SK-N-SH (cell line): ENCODE results near the gene LAMA4. TPM values are rescaled to one million over a fixed set of nuclear protein-coding genes. Genes with fewer than 3 reads are reported as not detected.

Experiments used
- CTCF ChIA-PET: fragments of 300-600, 350-600 bp; formaldehyde crosslinking; extraction: SDS; loops from one replicate; lab custom pipeline; 2021; lab: Yijun Ruan, JAX
- POLR2A ChIA-PET: fragments of 350-600 bp; sonication (Branson Sonifier 250); formaldehyde crosslinking; extraction: SDS; loops from one replicate; lab custom pipeline; 2020; ENCODE audit warnings: antibody characterized with exemption, inconsistent platforms; lab: Yijun Ruan, JAX
- DNase-seq: peaks from one replicate; pipeline ENCODE4 v3.0.0; 2012
- H2AFZ ChIP-seq: fragments of 200-600 bp; sonication (generic); 2 replicates; pipeline ENCODE4 v1.8.1; 2016; ENCODE audit warnings: antibody characterized with exemption, mild to moderate bottlenecking, low read depth
- H3F3A ChIP-seq: fragments of 200-600 bp; sonication (generic); replicated peaks from 2 replicates; pipeline ENCODE3; 2016; ENCODE audit warnings: antibody characterized with exemption, mild to moderate bottlenecking; ENCODE audit not compliant: insufficient read depth
- H3K27ac ChIP-seq, 2 experiments: fragments of 200-500 bp in 1 of 2; fragments of 200-600 bp in 1 of 2; sonication (Bioruptor generic) in 1 of 2; sonication (generic), shearing (Covaris generic) in 1 of 2; 2 replicates each; pipeline versions ENCODE4 v1.5.1 to v1.6.1; 2014 to 2016; ENCODE audit warnings: low read depth in 2 of 2, inconsistent platforms in 1 of 2, low read length in 1 of 2, mild to moderate bottlenecking in 1 of 2, mixed read lengths in 1 of 2
- H3K27me3 ChIP-seq: fragments of 200-600 bp; sonication (generic), shearing (Covaris generic); 2 replicates; pipeline ENCODE4 v1.6.1; 2016; ENCODE audit warnings: mixed run types; ENCODE audit not compliant: insufficient read depth
- H3K36me3 ChIP-seq, 2 experiments: fragments of 200-500 bp in 1 of 2; fragments of 200-600 bp in 1 of 2; sonication (Bioruptor generic) in 1 of 2; sonication (generic) in 1 of 2; replicated peaks in 1 of 2; 2 replicates each; pipeline versions ENCODE3 to v1.5.1; 2014 to 2016; ENCODE audit warnings: low read length in 1 of 2, mild to moderate bottlenecking in 1 of 2; ENCODE audit not compliant: insufficient read depth in 2 of 2, control insufficient read depth in 1 of 2
- H3K4me1 ChIP-seq, 2 experiments: fragments of 200-500 bp in 1 of 2; fragments of 200-600 bp in 1 of 2; sonication (Bioruptor generic) in 1 of 2; sonication (generic), shearing (Covaris generic) in 1 of 2; 2 replicates each; pipeline versions ENCODE4 v1.5.1 to v1.6.1; 2014 to 2016; ENCODE audit warnings: low read depth in 1 of 2, low read length in 1 of 2, mixed run types in 1 of 2; ENCODE audit not compliant: insufficient read depth in 2 of 2, control insufficient read depth in 1 of 2
- H3K4me2 ChIP-seq: fragments of 200-600 bp; sonication (generic), shearing (Covaris generic); 2 replicates; pipeline ENCODE4 v1.6.1; 2017; ENCODE audit warnings: mixed run types
- H3K4me3 ChIP-seq, 2 experiments: fragments of 200-500 bp in 1 of 2; fragments of 200-600 bp in 1 of 2; sonication (Bioruptor generic) in 1 of 2; sonication (generic), shearing (Covaris generic) in 1 of 2; 2 replicates each; pipeline versions ENCODE4 v1.5.1 to v1.8.1; 2014 to 2016; ENCODE audit warnings: low read depth in 2 of 2, inconsistent platforms in 1 of 2, low read length in 1 of 2, mild to moderate bottlenecking in 1 of 2, mixed read lengths in 1 of 2, moderate library complexity in 1 of 2
- H3K79me2 ChIP-seq: fragments of 200-600 bp; sonication (generic); 2 replicates; pipeline ENCODE4 v1.8.1; 2017; ENCODE audit warnings: mild to moderate bottlenecking; ENCODE audit not compliant: insufficient read depth
- H3K9ac ChIP-seq: fragments of 200-600 bp; sonication (generic); 2 replicates; pipeline ENCODE4 v1.6.1; 2017; ENCODE audit warnings: mixed run types
- H3K9me2 ChIP-seq: fragments of 200-600 bp; sonication (generic); 2 replicates; pipeline ENCODE4 v1.6.1; 2017; ENCODE audit warnings: mixed run types
- H3K9me3 ChIP-seq: fragments of 200-600 bp; sonication (generic); 2 replicates; pipeline ENCODE4 v1.6.1; 2017; ENCODE audit warnings: mixed run types, mild to moderate bottlenecking, moderate library complexity
- H4K20me1 ChIP-seq: fragments of 200-600 bp; sonication (generic); 2 replicates; pipeline ENCODE4 v1.6.1; 2017; ENCODE audit warnings: mild to moderate bottlenecking, mixed run types; ENCODE audit not compliant: insufficient read depth
- CHD2 ChIP-seq: fragments of 150-350 bp; IDR thresholded peaks from 2 replicates; pipeline ENCODE4 v1.6.1; 2018; ENCODE audit warnings: low read length; ENCODE audit not compliant: partially characterized antibody
- CTCF ChIP-seq: fragments of 200-600 bp; sonication (generic); IDR thresholded peaks from 2 replicates; pipeline ENCODE4 v1.6.1; 2017; ENCODE audit warnings: antibody characterized with exemption, mild to moderate bottlenecking, moderate library complexity
- ELF1 ChIP-seq: IDR thresholded peaks from 2 replicates; pipeline ENCODE4 v1.4.0; 2012
- FOSL2 ChIP-seq: IDR thresholded peaks from 2 replicates; pipeline ENCODE4 v1.4.0; 2012; ENCODE audit warnings: low read depth, mild to moderate bottlenecking, moderate library complexity, borderline replicate concordance
- FOXJ3 ChIP-seq: sonication (generic); formaldehyde crosslinking; IDR thresholded peaks from 2 replicates; pipeline ENCODE4 v1.5.1; 2020; ENCODE audit warnings: mild to moderate bottlenecking, missing genetic modification reagents
- GABPA ChIP-seq: IDR thresholded peaks from 2 replicates; pipeline ENCODE4 v1.4.0; 2012; ENCODE audit warnings: low read depth, mild to moderate bottlenecking
- GATA2 ChIP-seq: sonication (generic); formaldehyde crosslinking; IDR thresholded peaks from 2 replicates; pipeline ENCODE4 v1.5.0; 2020; ENCODE audit warnings: mild to moderate bottlenecking, missing genetic modification reagents
- JUND ChIP-seq: IDR thresholded peaks from 2 replicates; pipeline ENCODE4 v1.4.0; 2012
- MAX ChIP-seq: IDR thresholded peaks from 2 replicates; pipeline ENCODE4 v1.4.0; 2012; ENCODE audit warnings: low read depth
- MEF2A ChIP-seq: IDR thresholded peaks from 2 replicates; pipeline ENCODE4 v1.4.0; 2012; ENCODE audit warnings: low read depth, borderline replicate concordance
- MXI1 ChIP-seq: IDR thresholded peaks from 2 replicates; pipeline ENCODE4 v1.6.1; 2012; ENCODE audit warnings: mild to moderate bottlenecking, low read depth, low read length, improper control_type of control experiment
- PBX3 ChIP-seq: IDR thresholded peaks from 2 replicates; pipeline ENCODE4; 2012
- RAD21 ChIP-seq: IDR thresholded peaks from 2 replicates; pipeline ENCODE4 v1.6.1; 2012; ENCODE audit warnings: mild to moderate bottlenecking, low read length
- REST ChIP-seq: IDR thresholded peaks from 2 replicates; pipeline ENCODE4 v1.6.1; 2012; ENCODE audit warnings: mild to moderate bottlenecking, low read depth, low read length, moderate library complexity
- RFX5 ChIP-seq: IDR thresholded peaks from 2 replicates; pipeline ENCODE4 v1.6.1; 2012; ENCODE audit warnings: mild to moderate bottlenecking, improper control_type of control experiment, low read length
- SMC3 ChIP-seq: IDR thresholded peaks from 2 replicates; pipeline ENCODE4 v1.6.1; 2012; ENCODE audit warnings: low read depth, low read length, improper control_type of control experiment
- USF2 ChIP-seq: fragments of 150-350 bp; IDR thresholded peaks from 2 replicates; pipeline ENCODE4 v1.6.1; 2017; ENCODE audit warnings: antibody characterized with exemption, low read length, low read depth, borderline replicate concordance
- YY1 ChIP-seq: IDR thresholded peaks from 2 replicates; pipeline ENCODE4 v1.4.0; 2012; ENCODE audit warnings: low read depth, mild to moderate bottlenecking
- WGBS: methylation state at CpG from one replicate; pipeline ENCODE4 v1.1.6; 2017; ENCODE audit warnings: low lambda C conversion rate; 5-methylcytosine and 5-hydroxymethylcytosine counted together
- polyA plus RNA-seq, 3 experiments: library from polyadenylated mRNA; depleted of rRNA; stranded (reverse); fragments of >200 nt; gene quantifications; 2 replicates each; pipeline ENCODE4 v1.2.3, GENCODE V29; 2012

The LAMA4 gene
- polyA plus RNA-seq, 1 of the 3 experiments (the other 2 are of a cell fraction): 9.4 TPM

- TF ChIP-seq GABPA: no peak
- TF ChIP-seq MXI1: no peak
- no peak for TF ChIP-seq MEF2A
- TF ChIP-seq GATA2 (CRISPR knock-in tag): no peak
- TF ChIP-seq CHD2: no peak
- no peak for TF ChIP-seq MAX
- TF ChIP-seq PBX3: no peak
- TF ChIP-seq RAD21: no peak
- TF ChIP-seq JUND: no peak
- no peak for TF ChIP-seq FOSL2
- no peak for TF ChIP-seq CTCF
- no peak for TF ChIP-seq RFX5
- no peak for TF ChIP-seq YY1
- TF ChIP-seq FOXJ3 (CRISPR knock-in tag): no peak
- no peak for TF ChIP-seq ELF1
- TF ChIP-seq SMC3: no peak
- no peak for TF ChIP-seq REST
- no peak for TF ChIP-seq USF2
- no peak for DNase-seq
- H3K9ac ChIP-seq: no peak overlapping the region
- no peak overlapping the region for H3K4me3 ChIP-seq
- WGBS: 85% methylated on average over 2 of the region's 3 CpGs
- H3K4me2 ChIP-seq: no peak overlapping the region
- H3K79me2 ChIP-seq: no peaks in the 10 kb centered on the region
- no peaks in the 10 kb centered on the region for H3K9me3 ChIP-seq
- H3K36me3 ChIP-seq: peaks cover 0 to 10% of the 10 kb centered on the region in 2 experiments
- no peak overlapping the region for H3K27ac ChIP-seq
- peak overlapping the region; percentile 38 for H2AFZ ChIP-seq
- H4K20me1 ChIP-seq: no peaks in the 10 kb centered on the region
- ChIA-PET POLR2A (no interaction called here), CTCF (interaction anchor here (0.6 kb wide), 1 partner anchor 58 kb away, joined by 3 read pairs; no protein-coding TSS in a partner anchor)
- no peaks in the 10 kb centered on the region for H3K9me2 ChIP-seq
- H3F3A ChIP-seq: peaks cover 3% of the 10 kb centered on the region
- H3K4me1 ChIP-seq: peaks cover 4 to 5% of the 10 kb centered on the region in 2 experiments; a peak in 2 of 4 replicates
- H3K27me3 ChIP-seq: no peaks in the 10 kb centered on the region
Measured at GRCh38 chr6:112155886-112156285, 98.5 kb downstream of the LAMA4 start.
